Measurements from ENCODE around the gene PMP22. TPM values are rescaled to one million over a fixed set of nuclear protein-coding genes. Genes with fewer than 3 reads are reported as not detected.

The PMP22 gene
- total and polyA plus RNA-seq, 5 donors from 2014 or later = not detected

DNA sequence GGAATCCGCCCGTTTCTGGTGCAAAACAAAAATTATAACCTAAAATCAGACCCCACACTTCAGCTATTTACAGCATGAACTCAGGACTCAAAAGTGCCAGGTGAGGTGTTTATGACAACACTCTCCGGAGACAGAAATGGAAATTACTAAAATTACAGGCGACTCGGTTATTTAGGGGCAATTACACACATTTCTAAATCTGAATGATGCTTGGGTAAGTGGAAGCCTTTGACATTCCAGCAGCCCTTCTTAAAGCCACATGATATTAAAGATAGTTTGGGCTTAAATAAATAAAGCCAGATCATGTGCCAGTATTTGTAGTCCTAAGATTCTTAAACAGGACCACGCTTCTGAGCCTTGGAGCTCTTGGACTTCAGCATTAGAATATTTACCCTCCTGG is 36.7 kb upstream of the PMP22 start:
- Histone ChIP-seq H3K4me3 (ENCODE audit: low read depth, low read length) (no peak overlapping the region), H3K4me1 (ENCODE audit: control insufficient read depth, insufficient read depth, low read length, poor library complexity, severe bottlenecking) (no peaks in the 10 kb centered on the region), H3K36me3 (ENCODE audit: control insufficient read depth, insufficient read depth, low read length) (no peaks in the 10 kb centered on the region), H3K27me3 (ENCODE audit: control insufficient read depth, insufficient read depth, low read length) (peaks cover 12% of the 10 kb centered on the region), H3K27ac (ENCODE audit: insufficient read depth, low read length, poor library complexity, severe bottlenecking) (no peak overlapping the region), H3K9me3 (ENCODE audit: control insufficient read depth in 2 of 2, low read length in 2 of 2) (no peaks in the 10 kb centered on the region)
- no peak overlapping the region for H3K27ac Mint-ChIP-seq
- H3K4me1 Mint-ChIP-seq = peaks cover 0 to 2% (median 0%) of the 10 kb centered on the region in 4 donors
- H3K4me3 Mint-ChIP-seq = no peak overlapping the region
- H3K27me3 Mint-ChIP-seq = peaks cover 8% of the 10 kb centered on the region
- DNase-seq (no peak), ATAC-seq (ENCODE audit: low read depth in 2 of 2) (no peak)
- H3K9me3 Mint-ChIP-seq = peaks cover 0 to 2% (median 0%) of the 10 kb centered on the region in 7 donors
- H3K36me3 Mint-ChIP-seq = no peaks in the 10 kb centered on the region

DNA sequence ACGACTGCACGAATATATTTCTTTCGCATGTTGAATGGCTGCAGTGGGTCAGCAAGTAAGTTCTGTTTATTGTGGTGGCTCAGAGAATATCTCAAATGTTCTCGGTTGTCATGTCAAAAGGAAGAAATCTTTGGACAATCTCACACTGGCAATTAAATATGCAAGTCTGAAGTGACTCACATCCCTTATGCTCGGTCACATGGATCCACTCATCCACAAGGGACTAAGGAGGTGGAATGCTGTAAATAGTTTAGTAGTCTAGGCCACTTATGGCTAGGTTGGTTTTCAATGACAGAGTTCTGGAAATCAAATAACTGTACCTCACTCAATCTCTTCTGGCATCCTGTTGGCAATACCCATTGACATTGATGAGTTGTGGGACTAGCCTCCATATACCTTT is 33.0 kb upstream of the PMP22 start:
- no peaks in the 10 kb centered on the region for H3K4me1 Mint-ChIP-seq
- no peak for DNase-seq

DNA sequence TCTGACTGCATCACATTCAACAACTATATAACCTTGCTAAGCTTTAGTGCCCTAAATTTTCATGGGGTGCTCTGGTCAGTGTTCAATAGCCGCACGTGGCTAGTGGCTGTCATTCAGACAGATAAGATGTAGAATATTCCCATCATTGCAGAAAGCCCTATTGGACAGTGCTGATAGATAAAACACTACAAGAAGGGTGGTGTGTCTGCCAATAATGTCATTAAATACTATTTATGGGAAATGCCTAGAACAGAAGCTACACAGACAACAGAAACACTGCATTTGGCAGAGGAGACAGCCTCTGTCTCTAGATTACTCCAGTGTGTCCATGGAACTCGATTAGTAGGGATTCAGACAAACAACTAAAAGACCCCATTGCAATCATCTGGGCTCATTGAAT is 28.4 kb upstream of the PMP22 start:
- DNase-seq (no peak), ATAC-seq (ENCODE audit: low read depth in 2 of 2) (no peak)
- H3K9me3 ChIP-seq (ENCODE audit: control insufficient read depth in 2 of 2, low read length in 2 of 2) = no peaks in the 10 kb centered on the region
- H3K4me1 ChIP-seq (ENCODE audit: control insufficient read depth, insufficient read depth, low read length, poor library complexity, severe bottlenecking) = no peaks in the 10 kb centered on the region
- Mint-ChIP-seq H3K4me1 (no peaks in the 10 kb centered on the region), H3K4me3 (no peak overlapping the region), H3K36me3 (no peaks in the 10 kb centered on the region), H3K9me3 (peaks cover 0 to 2% (median 0%) of the 10 kb centered on the region in 7 donors), H3K27ac (no peak overlapping the region), H3K27me3 (peaks cover 13% of the 10 kb centered on the region)
- H3K36me3 ChIP-seq (ENCODE audit: control insufficient read depth, insufficient read depth, low read length) = no peaks in the 10 kb centered on the region
- H3K4me3 ChIP-seq (ENCODE audit: low read depth, low read length) = no peak overlapping the region
- H3K27me3 ChIP-seq (ENCODE audit: control insufficient read depth, insufficient read depth, low read length) = peaks cover 6% of the 10 kb centered on the region
- no peak overlapping the region for H3K27ac ChIP-seq (ENCODE audit: insufficient read depth, low read length, poor library complexity, severe bottlenecking)

More for the DNA sequence above, 33.0 kb upstream of the PMP22 start:
- Histone ChIP-seq H3K27me3 (ENCODE audit: control insufficient read depth, insufficient read depth, low read length) (peaks cover 7% of the 10 kb centered on the region), H3K4me1 (ENCODE audit: control insufficient read depth, insufficient read depth, low read length, poor library complexity, severe bottlenecking) (no peaks in the 10 kb centered on the region), H3K9me3 (ENCODE audit: control insufficient read depth in 2 of 2, low read length in 2 of 2) (no peaks in the 10 kb centered on the region), H3K36me3 (ENCODE audit: control insufficient read depth, insufficient read depth, low read length) (no peaks in the 10 kb centered on the region), H3K27ac (ENCODE audit: insufficient read depth, low read length, poor library complexity, severe bottlenecking) (no peak overlapping the region), H3K4me3 (ENCODE audit: low read depth, low read length) (no peak overlapping the region)
- H3K36me3 Mint-ChIP-seq = no peaks in the 10 kb centered on the region
- no peak overlapping the region for H3K27ac Mint-ChIP-seq
- H3K9me3 Mint-ChIP-seq = peaks cover 0 to 2% (median 0%) of the 10 kb centered on the region in 7 donors
- no peak overlapping the region for H3K4me3 Mint-ChIP-seq
- no peak for ATAC-seq (ENCODE audit: low read depth in 2 of 2)
- peaks cover 20% of the 10 kb centered on the region for H3K27me3 Mint-ChIP-seq

DNA sequence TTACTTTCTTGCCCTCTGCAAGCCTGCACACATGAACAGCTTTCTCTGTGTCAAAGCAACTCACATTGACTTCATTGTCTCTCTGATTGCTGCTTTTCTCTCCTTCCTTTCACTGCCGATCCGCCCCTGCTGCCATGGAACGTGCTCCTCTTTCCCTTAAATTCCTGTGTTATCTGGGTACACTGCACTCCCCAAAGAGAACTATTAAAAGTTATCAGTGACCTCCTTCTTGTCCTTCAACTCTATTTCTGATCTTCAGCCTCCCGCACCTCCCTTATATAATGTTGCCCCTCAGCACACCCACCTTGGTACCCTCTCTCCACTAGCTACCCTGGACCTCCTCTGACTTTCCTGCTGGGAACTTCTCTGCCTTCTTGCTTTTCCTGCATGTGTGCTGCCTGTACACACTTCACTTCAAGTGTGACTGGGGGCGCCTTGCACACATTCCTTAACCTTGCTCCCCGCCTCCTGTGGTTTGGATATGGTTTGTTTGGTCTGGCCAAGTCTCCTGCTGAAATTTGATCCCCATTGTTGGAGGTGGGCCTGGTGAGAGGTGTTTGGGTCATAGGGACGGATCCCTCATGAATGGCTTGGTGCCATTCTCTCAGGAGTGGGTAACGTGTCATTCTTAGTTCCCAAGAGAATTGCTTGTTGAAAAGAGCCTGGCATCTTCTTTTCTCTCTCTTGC is 26.7 kb upstream of the PMP22 start:
- H3K4me3 Mint-ChIP-seq = no peak overlapping the region
- H3K9me3 Mint-ChIP-seq = peaks cover 0 to 3% (median 0%) of the 10 kb centered on the region in 7 donors
- Histone ChIP-seq H3K27me3 (ENCODE audit: control insufficient read depth, insufficient read depth, low read length) (peaks cover 9% of the 10 kb centered on the region), H3K4me3 (ENCODE audit: low read depth, low read length) (no peak overlapping the region), H3K9me3 (ENCODE audit: control insufficient read depth in 2 of 2, low read length in 2 of 2) (no peaks in the 10 kb centered on the region), H3K36me3 (ENCODE audit: control insufficient read depth, insufficient read depth, low read length) (no peaks in the 10 kb centered on the region), H3K27ac (ENCODE audit: insufficient read depth, low read length, poor library complexity, severe bottlenecking) (no peak overlapping the region), H3K4me1 (ENCODE audit: control insufficient read depth, insufficient read depth, low read length, poor library complexity, severe bottlenecking) (no peaks in the 10 kb centered on the region)
- H3K27ac Mint-ChIP-seq = no peak overlapping the region
- H3K4me1 Mint-ChIP-seq = no peaks in the 10 kb centered on the region
- ATAC-seq (ENCODE audit: low read depth in 2 of 2) (no peak), DNase-seq (no peak)
- no peaks in the 10 kb centered on the region for H3K36me3 Mint-ChIP-seq
- peaks cover 22% of the 10 kb centered on the region for H3K27me3 Mint-ChIP-seq

DNA sequence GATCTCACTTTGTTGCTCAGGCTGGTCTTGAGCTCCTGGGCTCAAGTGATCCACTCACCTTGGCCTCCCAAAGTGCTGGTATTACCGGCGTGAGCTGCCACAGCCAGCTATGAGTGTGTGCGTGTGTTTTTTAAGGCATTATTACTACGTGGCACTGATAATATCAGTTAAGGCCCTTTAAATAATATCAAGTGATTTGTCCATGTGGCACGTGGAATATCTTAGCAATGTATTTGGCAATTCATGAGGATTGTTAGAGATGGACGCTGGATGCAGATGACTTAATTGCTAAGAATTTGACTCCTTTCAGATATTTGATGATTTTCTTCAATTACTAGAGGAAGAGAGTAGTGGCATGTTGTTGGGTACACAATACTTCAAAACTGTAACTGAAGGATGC is 25.5 kb upstream of the PMP22 start:
- H3K27me3 Mint-ChIP-seq = peaks cover 23% of the 10 kb centered on the region
- H3K4me1 Mint-ChIP-seq = no peaks in the 10 kb centered on the region
- H3K9me3 ChIP-seq (ENCODE audit: control insufficient read depth in 2 of 2, low read length in 2 of 2) = no peaks in the 10 kb centered on the region
- no peaks in the 10 kb centered on the region for H3K36me3 ChIP-seq (ENCODE audit: control insufficient read depth, insufficient read depth, low read length)
- H3K36me3 Mint-ChIP-seq = no peaks in the 10 kb centered on the region
- no peak overlapping the region for H3K27ac Mint-ChIP-seq
- H3K4me1 ChIP-seq (ENCODE audit: control insufficient read depth, insufficient read depth, low read length, poor library complexity, severe bottlenecking) = no peaks in the 10 kb centered on the region
- H3K4me3 ChIP-seq (ENCODE audit: low read depth, low read length) = no peak overlapping the region
- H3K27me3 ChIP-seq (ENCODE audit: control insufficient read depth, insufficient read depth, low read length) = peaks cover 10% of the 10 kb centered on the region
- peaks cover 0 to 3% (median 0%) of the 10 kb centered on the region in 7 donors for H3K9me3 Mint-ChIP-seq
- ATAC-seq (ENCODE audit: low read depth in 2 of 2) (no peak), DNase-seq (no peak)
- H3K27ac ChIP-seq (ENCODE audit: insufficient read depth, low read length, poor library complexity, severe bottlenecking) = no peak overlapping the region
- H3K4me3 Mint-ChIP-seq = no peak overlapping the region

DNA sequence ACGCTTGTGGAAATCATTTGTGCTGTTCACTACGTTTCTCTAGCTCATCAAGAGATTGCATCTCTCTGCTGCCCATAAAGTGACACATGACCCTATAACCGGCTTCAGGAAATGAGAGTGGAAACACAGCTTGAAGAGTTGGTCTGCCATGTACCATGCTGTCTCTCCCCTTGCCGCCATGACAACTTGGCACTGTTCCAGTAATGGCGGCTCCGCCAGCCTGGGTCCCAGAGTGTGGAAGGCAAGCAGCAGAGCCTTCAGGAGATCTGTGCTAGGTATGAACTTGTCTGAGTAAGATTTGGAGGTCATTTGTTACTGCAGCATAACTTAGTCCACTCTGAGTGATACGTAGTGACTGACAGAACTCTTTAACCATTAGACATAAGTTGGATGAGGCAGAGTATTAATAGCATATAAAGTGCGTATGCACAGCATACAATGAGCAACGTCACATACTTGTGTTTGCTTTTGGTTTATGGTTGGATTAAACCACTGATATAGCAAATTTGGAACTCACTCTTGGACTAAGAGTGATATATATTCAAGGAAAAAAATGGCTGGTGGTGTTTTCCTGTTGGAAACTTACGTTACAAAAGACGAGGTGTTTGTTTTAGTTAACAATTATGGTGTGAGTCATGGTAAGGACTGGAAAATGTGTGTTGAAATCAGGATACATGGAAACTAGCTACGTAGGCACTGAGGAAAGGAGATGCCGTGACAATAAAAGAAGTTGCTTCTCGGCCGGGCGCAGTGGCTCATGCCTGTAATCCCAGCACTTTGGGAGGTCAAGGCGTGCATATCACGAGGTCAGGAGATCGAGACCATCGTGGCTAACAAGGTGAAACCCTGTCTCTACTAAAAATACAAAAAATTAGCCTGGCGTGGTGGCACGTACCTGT is 24.4 kb upstream of the PMP22 start:
- Mint-ChIP-seq H3K36me3 (no peaks in the 10 kb centered on the region), H3K27ac (no peak overlapping the region), H3K27me3 (peaks cover 20% of the 10 kb centered on the region), H3K4me3 (no peak overlapping the region), H3K4me1 (no peaks in the 10 kb centered on the region), H3K9me3 (peaks cover 0 to 2% (median 0%) of the 10 kb centered on the region in 7 donors)
- H3K4me1 ChIP-seq (ENCODE audit: control insufficient read depth, insufficient read depth, low read length, poor library complexity, severe bottlenecking) = no peaks in the 10 kb centered on the region
- DNase-seq (no peak), ATAC-seq (ENCODE audit: low read depth in 2 of 2) (no peak)
- no peaks in the 10 kb centered on the region for H3K36me3 ChIP-seq (ENCODE audit: control insufficient read depth, insufficient read depth, low read length)
- H3K27ac ChIP-seq (ENCODE audit: insufficient read depth, low read length, poor library complexity, severe bottlenecking) = no peak overlapping the region
- no peaks in the 10 kb centered on the region for H3K9me3 ChIP-seq (ENCODE audit: control insufficient read depth in 2 of 2, low read length in 2 of 2)
- H3K27me3 ChIP-seq (ENCODE audit: control insufficient read depth, insufficient read depth, low read length) = peaks cover 10% of the 10 kb centered on the region
- no peak overlapping the region for H3K4me3 ChIP-seq (ENCODE audit: low read depth, low read length)

DNA sequence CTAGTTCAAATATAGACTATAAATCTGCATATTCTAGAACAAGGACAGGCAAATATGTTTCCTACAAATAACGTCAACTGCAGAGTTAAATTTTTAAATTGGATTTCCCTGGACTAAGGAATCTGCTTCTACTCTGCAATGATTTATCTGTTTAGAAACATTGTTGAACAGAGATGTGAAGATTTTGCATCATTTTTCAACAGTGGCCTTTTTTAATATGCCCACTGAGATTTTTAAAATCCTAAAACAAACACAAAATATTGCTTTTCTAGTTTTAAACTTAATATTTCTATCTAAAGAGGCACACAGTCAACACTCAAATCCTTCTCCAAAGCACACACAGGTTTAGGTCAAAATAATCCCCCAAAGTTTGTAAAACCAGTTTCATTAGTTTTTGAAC is 23.7 kb upstream of the PMP22 start:
- Histone ChIP-seq H3K27ac (ENCODE audit: insufficient read depth, low read length, poor library complexity, severe bottlenecking) (no peak overlapping the region), H3K4me3 (ENCODE audit: low read depth, low read length) (no peak overlapping the region), H3K4me1 (ENCODE audit: control insufficient read depth, insufficient read depth, low read length, poor library complexity, severe bottlenecking) (no peaks in the 10 kb centered on the region), H3K36me3 (ENCODE audit: control insufficient read depth, insufficient read depth, low read length) (no peaks in the 10 kb centered on the region), H3K27me3 (ENCODE audit: control insufficient read depth, insufficient read depth, low read length) (peaks cover 12% of the 10 kb centered on the region), H3K9me3 (ENCODE audit: control insufficient read depth in 2 of 2, low read length in 2 of 2) (no peaks in the 10 kb centered on the region)
- H3K4me1 Mint-ChIP-seq = no peaks in the 10 kb centered on the region
- DNase-seq = no peak
- ATAC-seq (ENCODE audit: low read depth in 2 of 2) = no peak
- H3K4me3 Mint-ChIP-seq = no peak overlapping the region
- no peaks in the 10 kb centered on the region for H3K36me3 Mint-ChIP-seq
- peaks cover 20% of the 10 kb centered on the region for H3K27me3 Mint-ChIP-seq
- peaks cover 0 to 3% (median 0%) of the 10 kb centered on the region in 7 donors for H3K9me3 Mint-ChIP-seq
- H3K27ac Mint-ChIP-seq = no peak overlapping the region
